HG03469 (cell line): ENCODE results near the gene MRPL37.
"Not testable (repeated sequence)": the region's sequence is repeated elsewhere in the genome, so short reads cannot be mapped to it uniquely, and the experiment has no call there.

Experiments used
- ATAC-seq: cut with Tn5 transposase; IDR thresholded peaks from one replicate; pipeline ENCODE4 v1.9.1; 2021; ENCODE audit warnings: mild to moderate bottlenecking, moderate library complexity, moderate number of reproducible peaks; ENCODE audit not compliant: unreplicated experiment

Gene MRPL37

DNA sequence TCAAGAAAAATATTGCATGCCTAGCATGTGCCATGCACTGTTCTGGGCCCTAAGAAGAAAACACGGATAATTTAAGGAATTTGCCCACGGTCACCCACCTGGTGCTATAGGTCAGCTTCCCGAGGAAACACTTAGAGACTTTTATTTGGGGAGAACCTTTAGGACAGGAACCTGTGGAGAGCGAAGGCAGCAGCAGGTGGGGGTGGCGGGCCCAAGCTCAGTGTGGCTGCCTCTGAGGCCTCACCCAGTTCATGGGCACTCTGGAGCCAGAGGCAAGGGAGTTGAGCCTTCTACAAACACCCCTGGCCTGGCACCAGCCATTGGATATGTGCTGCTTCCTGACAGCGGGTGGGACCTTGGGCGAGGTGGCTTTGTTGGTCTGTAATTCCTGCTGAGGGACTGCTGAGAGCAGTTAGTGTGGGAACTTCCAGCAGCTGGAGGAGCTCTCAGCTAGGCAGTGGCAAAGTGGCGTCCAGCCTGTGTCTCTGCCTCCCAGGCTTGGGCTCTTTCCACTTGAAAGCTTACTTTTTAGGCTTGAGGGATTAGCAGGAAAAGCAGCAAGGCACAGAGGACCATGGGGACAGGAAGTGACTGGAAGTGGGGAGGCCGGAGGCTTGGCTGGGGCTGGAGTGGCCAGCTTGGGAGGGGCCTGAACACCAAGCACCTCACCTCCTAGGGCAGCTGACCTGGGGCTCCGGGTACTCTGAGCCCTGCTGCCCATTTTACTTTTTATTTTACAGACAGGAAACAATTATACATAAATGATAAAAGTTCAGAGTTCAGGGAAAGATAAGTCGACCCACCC, 19.1 kb downstream of the MRPL37 start:
- no peak for ATAC-seq

GRCh38 chr1:54219688-54220003, 19.7 kb downstream of the MRPL37 start:
- no peak for ATAC-seq

DNA sequence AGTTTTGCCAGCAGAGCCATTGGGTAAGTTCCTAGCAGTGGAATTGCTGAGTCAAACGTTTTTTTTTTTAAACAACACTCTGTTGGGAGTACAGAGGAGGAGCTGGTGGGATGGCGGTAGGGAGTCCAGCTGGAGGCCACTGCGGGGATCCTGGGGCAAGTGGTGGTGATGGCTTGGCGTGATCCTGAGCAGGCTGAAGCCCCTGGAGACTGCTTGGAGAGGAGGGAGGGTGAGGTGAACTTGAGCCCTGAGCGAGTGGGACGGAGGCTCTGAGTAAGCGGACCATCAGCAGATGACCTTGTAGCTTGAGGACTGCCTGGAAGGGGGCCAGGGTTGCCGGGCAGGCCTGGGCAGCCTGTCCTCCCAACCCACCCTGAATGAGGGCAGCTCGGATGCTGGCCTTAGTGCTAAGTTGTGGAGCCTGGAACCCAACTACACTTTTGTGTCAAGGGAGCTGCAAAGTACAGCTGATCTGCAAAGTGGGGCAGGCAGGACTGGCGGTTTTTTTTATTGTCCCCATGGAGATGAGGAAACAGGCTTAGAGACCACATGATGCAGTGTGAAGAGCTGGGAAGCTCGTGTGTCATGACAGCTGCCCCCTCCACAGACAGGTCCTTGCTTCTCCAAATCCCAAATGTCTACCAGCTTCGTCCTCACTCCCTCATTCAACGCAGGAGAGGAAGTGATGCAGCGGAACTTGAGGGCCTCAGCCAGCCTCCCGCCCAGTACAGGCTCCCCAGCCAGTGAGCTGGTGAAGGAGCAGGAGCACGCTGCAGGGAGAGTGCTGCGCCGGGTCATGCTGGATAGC, 20.2 kb downstream of the MRPL37 start:
- no peak for ATAC-seq

DNA sequence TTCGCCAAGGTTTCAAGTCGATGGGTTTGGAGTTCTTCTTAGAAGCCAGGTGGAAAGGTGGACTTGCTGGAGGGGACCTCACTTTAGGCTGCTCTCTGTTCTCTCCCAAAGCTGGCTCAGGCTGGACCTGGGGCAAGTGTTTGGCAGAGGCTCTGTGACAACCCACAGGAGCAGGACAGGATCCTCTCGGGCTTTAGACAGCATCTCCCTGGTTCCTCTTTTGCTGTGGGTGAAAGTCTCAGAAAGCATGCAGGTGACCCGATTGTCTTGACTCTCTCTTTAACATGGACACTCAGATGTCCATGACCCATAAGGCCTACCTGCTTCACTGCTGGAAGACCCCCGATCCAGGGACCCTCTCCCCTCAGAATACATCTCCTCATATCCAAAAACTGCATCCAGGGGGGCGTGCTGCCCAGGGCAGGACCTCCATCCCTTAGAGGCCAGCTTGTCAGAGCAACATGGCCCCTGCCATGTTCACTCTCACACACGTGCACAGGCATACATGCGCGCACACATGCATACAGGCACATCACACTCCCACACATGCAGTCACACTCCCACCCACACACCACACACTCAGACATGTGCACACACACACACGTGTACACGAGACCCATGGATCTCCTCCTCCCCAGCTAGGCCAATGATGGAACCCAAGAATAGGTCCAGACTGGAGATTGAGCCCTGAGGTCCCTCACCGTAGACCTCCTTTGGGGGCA, 21.3 kb downstream of the MRPL37 start:
- ATAC-seq, result no peak

DNA sequence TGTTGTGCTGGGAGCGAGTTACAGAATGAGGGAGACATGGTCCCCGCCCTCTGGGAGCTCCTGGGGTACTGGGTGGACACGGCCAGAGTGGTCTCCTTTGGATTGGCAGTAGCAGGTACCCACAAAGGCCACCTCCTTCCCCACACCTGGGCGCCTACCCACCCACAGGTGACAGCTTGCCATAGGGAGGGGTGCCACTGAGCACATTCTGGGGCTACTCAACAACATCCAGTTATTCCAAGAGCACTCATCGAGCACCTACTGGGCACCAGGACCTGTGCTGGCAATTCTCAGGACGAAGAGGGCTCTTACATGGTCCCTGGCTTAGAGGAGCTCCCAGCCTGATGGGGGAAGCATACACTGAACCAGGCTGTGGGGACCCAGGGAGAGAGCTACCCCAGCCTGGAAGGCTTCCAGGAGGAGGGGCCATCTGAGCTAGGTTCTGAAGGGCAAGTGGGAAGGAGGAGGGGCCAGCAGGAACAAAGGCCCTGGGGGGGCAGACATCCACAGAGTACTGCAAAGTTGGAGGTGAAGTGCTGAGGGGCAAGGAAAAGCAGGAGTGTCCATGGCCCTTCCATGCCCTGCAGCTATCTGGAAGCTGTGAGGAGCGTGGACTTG, 22.0 kb downstream of the MRPL37 start:
- no peak for ATAC-seq

DNA sequence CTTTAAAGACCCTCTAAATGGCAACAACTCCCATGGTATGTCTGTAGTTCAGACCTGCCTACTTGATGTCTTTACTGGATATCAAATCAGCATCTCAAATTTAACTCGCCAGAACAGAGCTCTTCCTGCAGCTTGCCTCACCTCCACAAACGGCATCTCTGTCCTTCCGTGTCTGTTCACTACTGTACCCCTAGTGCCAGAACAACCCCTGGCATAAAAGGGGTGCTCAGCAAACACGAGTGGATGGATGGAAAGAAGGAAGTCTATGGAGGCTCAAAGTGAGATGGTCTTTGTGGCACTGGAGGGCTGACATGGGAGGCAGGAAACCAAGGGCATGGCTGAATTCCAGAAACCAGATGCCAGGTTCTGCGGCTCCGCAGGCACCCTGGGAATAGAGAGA, 22.7 kb downstream of the MRPL37 start:
- no peak for ATAC-seq

- ATAC-seq, result no peak
These were observed 23.7 kb downstream of the MRPL37 start for GRCh38 chr1:54223441-54224202.

GRCh38 chr1:54224233-54224632, 24.3 kb downstream of the MRPL37 start:
- no peak for ATAC-seq

DNA sequence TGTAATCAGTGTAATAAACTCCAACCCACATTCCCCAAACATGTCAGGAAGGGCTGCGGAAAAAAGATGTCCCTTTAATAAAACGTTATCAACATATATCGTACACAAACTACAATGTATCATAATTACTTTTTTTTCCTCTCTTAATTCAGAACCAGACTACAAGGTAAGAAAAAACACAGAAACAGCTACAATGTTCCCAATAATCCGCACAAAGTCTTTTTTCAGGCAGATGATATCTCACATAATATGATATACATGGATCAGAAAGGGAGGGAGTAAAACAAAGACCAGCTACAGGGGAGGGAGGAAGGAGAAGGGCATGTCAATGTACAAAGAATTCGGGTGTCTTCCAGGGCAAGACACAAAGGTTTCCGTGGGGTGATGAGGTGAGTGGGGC, 25.4 kb downstream of the MRPL37 start:
- no peak for ATAC-seq

DNA sequence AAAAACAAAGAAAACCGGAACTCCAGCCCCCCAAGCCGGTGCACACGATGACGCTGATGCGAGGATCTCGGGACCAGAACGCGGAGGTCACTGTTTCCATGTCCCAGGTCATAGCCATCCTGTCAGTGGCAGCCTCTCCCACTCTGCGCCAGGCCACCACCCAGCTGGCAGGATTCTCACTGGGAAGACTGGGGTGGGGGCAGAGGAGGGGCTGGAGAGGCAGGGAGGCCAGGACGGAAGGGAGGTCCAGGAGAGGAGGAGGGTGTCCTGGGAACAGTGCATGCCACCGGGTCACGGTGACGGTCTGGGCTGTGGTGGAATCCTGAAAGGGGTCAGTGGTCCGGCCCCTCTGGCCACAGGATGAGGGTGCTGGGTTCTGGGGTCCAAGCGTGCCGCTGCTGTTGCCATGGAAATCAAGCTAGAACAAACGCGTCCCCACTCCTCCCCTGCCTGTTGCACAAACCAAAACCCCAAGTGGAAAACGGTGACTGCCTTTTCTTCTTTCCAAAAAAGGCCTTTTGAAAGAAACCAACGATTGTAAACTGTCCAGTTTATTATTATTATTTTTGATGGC, 26.1 kb downstream of the MRPL37 start:
- no peak for ATAC-seq

DNA sequence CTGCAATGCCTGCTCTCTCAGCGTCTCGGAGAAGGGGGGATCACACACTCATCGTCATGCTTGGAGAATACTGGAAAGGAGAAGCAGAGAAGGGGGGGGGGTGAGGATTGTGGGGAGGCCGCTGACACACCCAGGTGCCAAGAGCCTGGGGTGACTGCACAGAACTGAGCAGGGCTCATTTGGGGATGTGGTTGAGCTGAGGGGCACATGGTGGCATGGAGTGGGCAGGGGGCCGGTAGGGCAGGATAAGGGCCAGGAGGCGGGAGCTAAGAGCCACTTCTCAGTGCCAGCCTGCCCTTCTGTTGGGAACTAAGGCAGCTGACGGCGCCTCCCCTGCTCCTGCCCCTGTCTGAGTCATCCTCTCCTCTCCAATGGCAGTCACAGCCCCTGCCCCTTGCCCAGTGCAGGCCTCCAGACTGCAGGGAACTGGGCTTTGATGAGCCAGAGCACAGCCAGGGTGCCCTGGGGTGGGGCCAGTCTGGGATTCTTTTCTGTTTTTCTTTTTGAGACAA, 27.2 kb downstream of the MRPL37 start:
- no peak for ATAC-seq

- no peak for ATAC-seq
These were observed 27.9 kb downstream of the MRPL37 start for GRCh38 chr1:54227891-54228310.

- ATAC-seq, result no peak
These were observed 28.7 kb downstream of the MRPL37 start for GRCh38 chr1:54228638-54229079.

DNA sequence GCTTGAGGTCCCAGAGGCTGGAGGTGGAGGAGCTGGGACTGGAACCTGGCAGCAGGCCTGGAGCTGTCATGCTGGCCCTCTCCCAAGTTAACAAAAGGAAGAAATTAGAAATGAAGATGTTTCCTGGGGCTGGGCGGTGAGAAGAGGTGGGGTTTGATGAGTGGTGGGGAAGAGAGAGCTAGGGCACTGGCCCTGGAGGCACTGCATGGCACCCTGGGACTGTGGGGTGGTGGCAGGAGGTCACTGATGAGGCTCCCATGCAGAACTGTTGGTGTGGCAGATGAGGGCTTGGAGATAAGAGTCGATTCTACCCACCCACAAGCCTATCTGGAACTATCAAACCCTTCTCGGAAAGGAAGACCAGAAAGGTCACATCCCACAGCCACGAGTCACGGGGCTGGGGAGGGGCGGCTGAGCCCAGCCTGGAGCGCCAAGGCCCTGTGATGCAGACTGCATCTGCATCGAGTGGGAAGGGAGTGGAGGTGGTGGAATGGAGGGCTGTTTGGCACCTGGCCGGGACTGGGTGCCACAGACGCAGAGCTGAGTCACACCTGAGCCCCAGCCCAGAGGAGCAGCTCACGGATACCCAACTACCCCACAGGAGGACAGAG, 29.4 kb downstream of the MRPL37 start:
- no peak for ATAC-seq

- ATAC-seq, result no peak
These were observed 30.8 kb downstream of the MRPL37 start for GRCh38 chr1:54230507-54231339.

GRCh38 chr1:54233196-54233595, 33.2 kb downstream of the MRPL37 start:
- ATAC-seq, result not testable (repeated sequence)

DNA sequence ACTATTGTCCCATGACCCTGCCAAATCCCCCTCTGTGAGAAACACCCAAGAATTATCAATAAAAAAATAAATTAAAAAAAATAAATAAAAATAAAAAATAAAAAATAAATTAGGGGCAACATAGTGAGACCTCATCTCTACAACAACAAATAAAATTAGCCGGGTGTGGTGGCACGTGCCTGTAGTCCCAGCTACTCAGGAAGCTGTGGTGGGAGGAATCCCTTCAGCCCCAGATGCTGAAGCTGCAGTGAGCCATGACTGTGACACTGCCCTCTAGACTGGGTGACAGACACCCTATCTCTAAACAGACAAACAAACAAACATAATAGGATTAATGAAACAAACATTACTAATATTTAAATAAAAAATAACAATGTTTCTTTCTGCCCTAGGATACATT, 34.3 kb downstream of the MRPL37 start:
- no peak for ATAC-seq

DNA sequence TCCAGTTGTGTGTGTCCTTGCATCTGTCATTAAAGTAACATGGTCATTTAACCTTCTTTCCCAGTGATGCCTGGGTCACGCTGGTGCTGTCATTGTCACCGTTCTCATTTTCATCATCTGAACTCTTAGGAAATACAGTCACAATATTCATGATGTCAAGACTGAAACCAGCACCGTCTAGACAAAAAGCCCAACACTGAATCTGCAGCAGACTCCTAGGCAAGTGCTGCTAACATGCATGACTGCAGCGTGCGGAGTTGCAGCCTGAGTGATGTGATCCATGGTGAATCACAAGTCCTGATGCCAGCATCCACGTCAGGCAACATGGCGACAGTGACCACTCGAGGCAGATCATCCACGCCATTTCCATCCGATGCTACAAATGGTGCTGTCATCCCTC, 37.6 kb downstream of the MRPL37 start:
- ATAC-seq, result no peak
